HG02763 (cell line): ENCODE measurements around the gene TRNP1.

ENCODE experiments used
- ATAC-seq: cut with Tn5 transposase; IDR thresholded peaks from one replicate; pipeline ENCODE4 v1.9.1; 2021; ENCODE audit warnings: mild to moderate bottlenecking, moderate library complexity; ENCODE audit not compliant: unreplicated experiment

The TRNP1 gene

GRCh38 chr1:27025718-27026117 lies 32.2 kb downstream of the TRNP1 start:
- ATAC-seq, result no peak

DNA sequence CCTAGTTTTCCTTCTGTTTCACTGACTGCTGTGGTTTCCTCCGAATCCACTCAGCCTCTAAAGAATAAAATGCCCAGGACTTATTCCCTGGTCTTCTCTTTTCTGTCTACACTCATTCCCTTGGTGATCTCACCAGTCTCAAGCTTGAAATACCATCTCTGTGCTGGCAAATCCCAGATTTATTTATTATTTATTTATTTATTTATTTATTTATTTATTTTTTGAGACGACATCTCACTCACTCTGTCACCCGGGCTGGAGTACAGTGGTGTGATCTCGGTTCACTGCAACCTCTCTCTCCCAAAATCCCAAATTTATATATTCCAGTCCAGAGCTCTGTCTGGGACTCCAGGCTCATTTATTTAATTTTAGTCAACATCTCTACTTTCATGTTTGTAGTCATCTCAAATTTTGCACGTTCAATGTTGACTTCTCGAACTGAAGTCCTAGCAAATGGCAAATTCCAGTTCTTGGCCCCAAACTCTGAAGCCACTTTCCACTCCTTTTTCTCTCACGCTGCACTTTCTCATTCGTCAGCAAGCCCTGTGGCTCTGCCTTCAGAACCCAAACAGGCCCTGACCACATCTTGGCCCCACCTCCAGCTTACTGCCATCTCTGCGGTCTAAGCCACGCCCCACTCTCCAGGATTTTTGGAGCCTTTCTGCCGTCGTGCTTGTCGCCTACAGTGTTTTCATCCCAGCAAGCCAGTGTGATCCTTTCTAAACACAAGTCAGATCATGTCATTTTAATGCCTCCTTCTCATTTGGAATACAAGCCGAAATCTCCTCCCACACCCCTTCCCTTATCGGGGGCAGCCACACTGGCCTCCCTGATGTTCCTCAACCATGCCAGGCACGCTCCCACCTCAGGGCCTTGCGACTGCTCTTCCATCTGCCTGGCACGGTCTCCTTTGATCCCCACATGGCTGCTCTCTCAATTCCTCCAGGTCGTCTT lies 33.4 kb downstream of the TRNP1 start:
- no peak for ATAC-seq

GRCh38 chr1:27027575-27028250 lies 34.2 kb downstream of the TRNP1 start:
- ATAC-seq, result no peak

DNA sequence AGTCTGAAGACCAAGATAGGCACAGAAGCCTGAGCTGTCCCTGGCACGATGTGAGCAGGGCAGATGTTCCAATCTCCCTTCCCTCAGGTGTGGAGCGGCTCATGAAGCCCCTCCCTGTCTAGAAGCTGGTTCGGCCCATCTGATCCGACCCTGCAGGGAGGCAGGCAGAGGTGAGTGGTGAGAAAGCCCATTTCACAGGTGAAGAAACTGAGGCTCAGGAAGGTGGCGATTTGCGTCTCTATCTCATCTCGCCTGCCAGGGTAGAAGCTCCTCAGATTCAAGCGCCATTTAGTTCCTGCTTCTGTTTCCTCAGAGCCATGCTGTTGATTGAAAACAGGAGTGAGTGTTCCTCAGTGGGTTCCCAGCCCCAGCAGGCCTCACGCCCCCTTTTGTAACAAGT lies 36.0 kb downstream of the TRNP1 start:
- no peak for ATAC-seq

GRCh38 chr1:27031235-27032118 lies 38.0 kb downstream of the TRNP1 start:
- no peak for ATAC-seq

DNA sequence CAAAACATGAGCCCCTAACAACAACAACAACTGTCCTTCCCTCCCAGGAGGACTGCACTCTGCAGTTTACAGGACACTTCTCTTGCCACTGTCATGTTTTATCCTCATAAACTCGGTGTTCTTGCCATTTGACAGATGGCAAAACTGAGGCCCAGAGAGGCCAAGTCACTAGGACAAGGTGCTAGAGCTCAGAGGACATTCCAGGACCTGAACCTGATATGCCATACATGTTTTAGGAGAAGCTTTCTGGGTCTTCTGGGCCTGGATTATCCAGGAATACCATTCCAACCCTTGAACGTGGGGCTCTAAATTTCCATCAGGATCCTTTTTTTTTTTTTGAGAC lies 38.6 kb downstream of the TRNP1 start:
- no peak for ATAC-seq

DNA sequence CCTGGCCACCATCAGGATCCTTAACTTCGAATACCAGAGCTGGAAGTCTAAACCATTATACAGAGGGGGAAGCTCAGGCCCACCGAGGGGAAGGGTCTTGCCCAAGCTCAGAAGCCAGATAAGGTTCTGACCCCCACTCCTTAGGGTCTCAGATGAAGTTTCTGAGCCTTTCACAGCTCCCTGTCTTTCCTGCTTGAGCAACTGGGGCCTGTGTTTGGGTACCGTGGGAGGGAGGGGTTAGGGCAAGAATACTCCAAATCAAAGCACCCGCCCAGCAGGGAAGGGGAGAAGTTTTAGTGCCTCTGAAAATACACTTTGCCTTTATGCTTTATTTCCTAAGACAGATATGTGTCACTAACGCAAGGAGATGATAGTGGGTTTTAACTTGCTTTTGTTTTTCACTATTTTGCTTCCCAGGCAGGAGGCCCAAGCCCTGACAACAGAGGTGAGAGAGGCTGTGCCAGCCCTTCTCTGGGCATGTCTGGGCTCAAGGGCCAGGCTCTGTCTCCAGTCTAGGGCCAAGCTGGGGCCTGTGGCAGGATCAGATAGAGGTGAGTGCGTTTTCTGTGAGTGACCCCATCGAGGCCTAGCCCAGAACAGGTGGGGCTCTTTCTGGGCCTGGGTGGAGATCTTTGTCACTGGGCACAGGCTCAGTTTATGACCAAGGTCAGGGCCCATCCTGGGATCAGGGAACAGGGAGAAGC lies 39.7 kb downstream of the TRNP1 start:
- ATAC-seq, result no peak

DNA sequence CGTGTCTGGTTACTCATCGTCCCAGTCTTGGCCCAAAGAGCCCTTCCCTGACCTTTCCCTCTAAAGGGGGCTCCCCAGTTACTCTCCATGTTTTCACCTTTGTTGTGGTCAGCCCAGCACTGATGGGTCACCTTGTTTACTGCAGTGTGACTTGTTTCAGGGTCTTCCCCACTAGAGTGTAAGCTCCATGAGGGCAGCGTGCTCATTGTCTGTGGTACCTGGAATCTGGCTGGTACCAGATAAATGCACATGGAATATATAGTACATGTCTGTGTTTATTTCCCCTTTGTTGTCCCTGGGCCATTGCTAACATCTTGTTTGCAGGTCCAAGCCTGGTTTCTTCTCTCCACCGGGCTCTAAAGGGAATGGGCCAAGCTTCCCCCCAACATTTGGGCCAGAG lies 41.9 kb downstream of the TRNP1 start:
- ATAC-seq, result no peak

DNA sequence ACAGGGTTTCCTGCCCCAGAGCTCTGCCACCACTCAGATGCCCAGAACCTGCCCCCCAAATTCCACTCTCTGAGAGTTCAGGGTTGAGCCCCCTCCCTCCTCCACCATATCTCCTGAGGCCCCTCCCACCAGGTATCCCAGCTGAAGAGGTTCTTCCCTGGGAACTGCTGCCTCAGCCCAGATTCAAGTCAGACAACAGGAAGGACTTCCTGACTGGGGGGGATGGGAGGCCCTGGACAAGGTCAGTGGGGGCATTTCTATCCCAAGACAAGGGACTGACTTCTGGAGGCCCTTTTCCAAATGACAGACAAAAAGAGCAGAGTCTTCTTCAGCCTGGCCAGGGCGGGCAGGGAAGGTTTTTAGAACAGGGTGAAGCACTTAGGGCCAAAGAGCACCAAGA lies 43.2 kb downstream of the TRNP1 start:
- no peak for ATAC-seq

- no peak for ATAC-seq
Observed at GRCh38 chr1:27037518-27037917, 44.0 kb downstream of the TRNP1 start.

DNA sequence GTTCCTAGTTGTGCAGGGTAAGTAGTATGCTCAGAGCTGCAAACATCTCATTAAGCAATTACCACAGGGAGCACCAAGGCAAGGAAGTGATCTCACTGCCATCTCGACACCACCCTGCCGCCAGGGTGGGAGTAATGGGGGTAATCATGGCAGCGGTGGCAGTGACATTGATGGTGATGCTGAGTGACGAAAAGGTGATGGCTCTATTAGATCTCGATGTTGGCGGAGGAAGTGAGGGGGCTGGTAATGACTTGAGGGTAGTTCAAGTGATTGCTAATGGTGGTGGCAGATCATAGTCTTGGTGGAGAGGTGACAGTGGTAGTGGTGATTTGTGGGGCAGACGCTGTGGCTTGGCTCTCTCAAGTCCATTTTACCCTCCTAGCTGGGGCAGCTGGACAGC lies 44.5 kb downstream of the TRNP1 start:
- no peak for ATAC-seq

DNA sequence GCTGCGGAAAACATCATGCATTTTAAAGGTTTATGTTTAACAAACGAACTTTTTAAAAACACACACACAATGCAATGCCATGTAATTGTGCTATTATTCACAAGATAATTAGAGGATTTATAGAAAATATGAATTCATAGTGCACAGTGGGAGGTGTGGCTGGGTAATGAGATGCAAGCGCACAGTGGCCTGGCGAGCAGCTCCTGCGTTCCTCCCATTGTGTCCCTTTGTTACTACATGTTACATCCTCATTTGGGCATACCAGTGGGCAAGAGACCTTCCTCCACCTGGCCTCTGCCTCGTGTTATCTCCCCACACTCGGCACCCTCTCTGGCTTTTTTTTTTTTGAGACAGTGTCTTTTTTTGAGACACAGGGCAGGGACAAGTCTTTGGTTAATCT lies 49.2 kb downstream of the TRNP1 start:
- ATAC-seq, result no peak

GRCh38 chr1:27044613-27045151 lies 51.2 kb downstream of the TRNP1 start:
- ATAC-seq, result peak; percentile 54

GRCh38 chr1:27045973-27046558 lies 52.6 kb downstream of the TRNP1 start:
- ATAC-seq, result no peak

- ATAC-seq, result no peak
Observed at GRCh38 chr1:27047914-27048313, 54.4 kb downstream of the TRNP1 start.

DNA sequence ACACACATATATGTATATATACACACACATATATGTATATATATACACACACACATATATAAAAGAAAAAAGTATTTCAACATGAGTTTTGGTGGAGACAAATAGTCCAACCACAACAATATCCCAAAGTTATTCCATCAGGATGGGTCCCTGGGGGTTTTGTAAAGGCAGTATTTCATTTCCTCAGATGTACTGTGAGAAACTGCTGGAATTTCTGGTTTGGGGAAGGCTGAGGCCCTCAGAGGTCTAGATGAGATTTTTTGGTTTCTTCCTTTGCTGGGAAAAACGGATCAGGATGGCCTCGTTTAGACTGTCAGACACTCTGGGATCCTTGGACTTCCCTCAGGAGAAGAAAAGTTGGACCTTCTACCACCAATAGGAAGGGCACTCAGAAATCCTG lies 55.6 kb downstream of the TRNP1 start:
- ATAC-seq, result no peak

- ATAC-seq, result no peak
Observed at GRCh38 chr1:27049607-27050006, 56.1 kb downstream of the TRNP1 start.
